Measurements from ENCODE around the gene RFC2.

RFC2 gene

DNA sequence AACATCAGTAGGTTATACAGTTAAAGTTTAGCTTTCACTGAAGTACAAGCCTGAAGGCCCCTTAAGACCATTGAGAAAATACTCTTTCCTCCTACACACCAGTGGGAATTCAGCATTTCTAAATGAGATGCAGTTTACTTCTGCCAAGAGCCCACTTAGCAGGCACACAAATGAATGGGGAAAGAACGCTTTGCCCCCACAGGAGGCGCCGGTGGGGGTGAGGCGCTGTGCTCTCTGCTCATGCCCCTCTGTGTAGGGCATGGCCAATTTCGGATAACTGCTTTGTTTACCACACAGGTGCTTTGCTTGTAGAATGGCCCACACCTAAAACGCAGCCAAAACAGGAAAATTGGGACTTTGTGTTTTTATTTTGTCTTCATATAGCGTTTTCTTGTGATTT lies 60.3 kb downstream of the RFC2 start:
- DNase-seq = no peak

- DNase-seq = no peak
Measured at GRCh38 chr7:74193054-74193453, 61.1 kb downstream of the RFC2 start.

GRCh38 chr7:74191231-74191630 lies 63.0 kb downstream of the RFC2 start:
- no peak for DNase-seq

GRCh38 chr7:74190259-74190658 lies 63.9 kb downstream of the RFC2 start:
- DNase-seq = no peak

GRCh38 chr7:74187915-74188675 lies 66.1 kb downstream of the RFC2 start:
- DNase-seq = no peak

- DNase-seq = no peak
Measured at GRCh38 chr7:74185636-74186035, 68.6 kb downstream of the RFC2 start.

GRCh38 chr7:74185016-74185415 lies 69.2 kb downstream of the RFC2 start:
- DNase-seq = no peak

DNA sequence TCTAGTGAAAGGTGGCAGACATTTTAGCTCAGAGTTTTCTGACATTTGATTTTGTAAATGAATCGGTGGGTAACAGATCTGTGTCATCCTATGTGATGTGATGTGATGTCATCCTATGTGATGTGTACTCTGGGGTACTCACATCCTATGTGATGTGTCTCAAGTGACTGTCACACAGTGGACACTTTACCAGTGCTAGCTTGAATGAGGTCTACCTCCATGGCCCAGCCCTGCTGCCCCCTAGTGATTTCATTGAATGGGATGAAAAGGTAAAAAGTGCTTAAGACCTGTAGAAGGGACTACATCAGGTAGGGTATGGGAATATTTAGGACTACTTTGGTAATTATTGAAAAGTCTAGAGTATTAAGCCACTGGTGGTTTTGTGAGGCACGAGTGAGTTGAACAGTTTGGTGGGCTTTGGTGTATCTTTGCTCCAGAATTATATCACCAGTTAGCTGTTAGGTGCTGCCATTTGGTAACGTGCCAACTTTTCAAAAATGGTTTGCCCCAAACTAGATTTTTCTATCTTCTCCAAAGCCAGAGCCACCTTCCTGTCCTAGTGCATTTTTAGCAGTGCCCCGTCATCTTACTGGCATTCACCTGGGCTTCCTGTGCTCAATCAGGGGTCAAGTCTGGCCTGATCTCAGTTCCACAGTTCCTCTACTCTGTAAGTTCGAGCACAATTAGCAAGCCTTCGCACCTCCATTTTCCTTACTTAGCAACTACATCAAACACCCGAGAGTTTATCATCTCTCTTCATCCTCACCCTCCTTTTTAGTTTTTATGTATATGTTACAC lies 70.3 kb downstream of the RFC2 start:
- DNase-seq = no peak

- DNase-seq = no peak
Measured at GRCh38 chr7:74183142-74183541, 71.1 kb downstream of the RFC2 start.

- no peak for DNase-seq
Measured at GRCh38 chr7:74182453-74183090, 71.6 kb downstream of the RFC2 start.

DNA sequence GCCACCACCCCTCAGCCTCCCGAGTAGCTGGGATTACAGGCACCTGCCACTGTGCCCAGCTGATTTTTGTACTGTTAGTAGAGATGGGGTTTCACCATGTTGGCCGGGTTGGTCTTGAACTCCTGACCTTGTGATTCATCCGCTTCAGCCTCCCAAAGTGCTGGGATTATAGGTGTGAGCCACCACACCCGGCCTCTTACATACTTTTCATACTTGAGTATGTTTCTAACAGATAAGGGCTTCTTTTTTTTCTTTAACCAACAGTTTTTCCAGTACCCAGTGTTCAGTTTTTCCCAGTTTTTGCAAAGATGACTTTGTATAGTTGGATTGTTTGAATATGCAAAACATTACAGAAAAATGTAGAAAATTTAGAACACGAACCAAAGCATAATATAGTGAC lies 72.4 kb downstream of the RFC2 start:
- no peak for DNase-seq
